K562 (cell line): ENCODE data around the gene CLCN6. TPM values are rescaled to one million over a fixed set of nuclear protein-coding genes. Genes with fewer than 3 reads are reported as not detected.

Experiments
- ATF1 ChIP-seq, 2 experiments: fragments of 450-650 bp in 1 of 2; IDR thresholded peaks; 2 replicates each; pipeline ENCODE4 v1.6.1; 2016; ENCODE audit warnings: missing compliant biosample characterization in 1 of 2, missing genetic modification characterization in 1 of 2
- C11orf30 ChIP-seq: fragments of 450-650 bp; IDR thresholded peaks from 2 replicates; pipeline ENCODE4 v1.6.1; 2016; ENCODE audit warnings: low read depth, mild to moderate bottlenecking
- CREB3 ChIP-seq: fragments of 450-650 bp; conservative IDR thresholded peaks from 2 replicates; pipeline ENCODE4 v1.6.1; 2016; ENCODE audit warnings: missing genetic modification characterization, low read depth, mild to moderate bottlenecking, missing compliant biosample characterization, moderate library complexity
- DMBX1 ChIP-seq: fragments of 250-450 bp; sonication (Bioruptor Pico); IDR thresholded peaks from 2 replicates; pipeline ENCODE4 v1.8.0; 2022; ENCODE audit warnings: inconsistent platforms, mild to moderate bottlenecking, moderate library complexity, borderline replicate concordance
- E2F4 ChIP-seq: sonication (generic); formaldehyde crosslinking; IDR thresholded peaks from 2 replicates; pipeline ENCODE4 v1.8.0; 2022; ENCODE audit warnings: mild to moderate bottlenecking, low read depth, missing genetic modification reagents
- ETV5 ChIP-seq: sonication (generic); formaldehyde crosslinking; IDR thresholded peaks from 2 replicates; pipeline ENCODE4 v1.4.0; 2020; ENCODE audit warnings: low read depth, mild to moderate bottlenecking, missing genetic modification reagents
- GTF2F1 ChIP-seq: IDR thresholded peaks from 2 replicates; pipeline ENCODE4 v1.6.1; 2011; ENCODE audit warnings: low read depth, low read length, improper control_type of control experiment
- HDAC2 ChIP-seq: fragments of 450-650 bp; IDR thresholded peaks from 2 replicates; pipeline ENCODE4 v1.6.1; 2016; ENCODE audit warnings: mild to moderate bottlenecking
- IRF2 ChIP-seq: sonication (generic); formaldehyde crosslinking; IDR thresholded peaks from 2 replicates; pipeline ENCODE4 v1.8.1; 2022; ENCODE audit warnings: mild to moderate bottlenecking, missing genetic modification reagents
- MTF1 ChIP-seq: fragments of 250-450 bp; sonication (Bioruptor Pico); IDR thresholded peaks from 2 replicates; pipeline ENCODE4 v1.9.0; 2021; ENCODE audit warnings: moderate library complexity, mild to moderate bottlenecking, inconsistent platforms, borderline replicate concordance
- NFRKB ChIP-seq: fragments of 450-650 bp; IDR thresholded peaks from 2 replicates; pipeline ENCODE4 v1.6.1; 2016; ENCODE audit warnings: low read depth
- NRF1 ChIP-seq, 2 experiments: fragments of 450-650 bp; IDR thresholded peaks in 1 of 2; conservative IDR thresholded peaks in 1 of 2; 2 replicates each; pipeline ENCODE4 v1.6.1; 2014; ENCODE audit warnings: mild to moderate bottlenecking in 2 of 2
- OTX1 ChIP-seq: fragments of 450-650 bp; formaldehyde crosslinking; IDR thresholded peaks from 2 replicates; pipeline ENCODE4 v1.4.0; 2022; ENCODE audit warnings: mild to moderate bottlenecking
- SIRT6 ChIP-seq: IDR thresholded peaks from one replicate; pipeline ENCODE4 v1.6.1; 2012; ENCODE audit warnings: low read depth, mild to moderate bottlenecking, control low read depth, inconsistent platforms, low read length, moderate library complexity
- TRIM24 ChIP-seq, 2 experiments: fragments of 450-650 bp; IDR thresholded peaks; 2 replicates each; pipeline ENCODE4 v1.6.1; 2016
- ZFP30 ChIP-seq: fragments of 250-450 bp; sonication (Bioruptor Pico); IDR thresholded peaks from 2 replicates; pipeline ENCODE4 v1.8.0; 2022; ENCODE audit warnings: moderate library complexity, mild to moderate bottlenecking, inconsistent platforms, borderline replicate concordance
- ZNF12 ChIP-seq: sonication (generic); formaldehyde crosslinking; IDR thresholded peaks from 2 replicates; pipeline ENCODE4 v1.4.0; 2020; ENCODE audit warnings: mild to moderate bottlenecking, missing genetic modification reagents
- ZNF175 ChIP-seq: fragments of 200-800 bp; sonication (Bioruptor generic); IDR thresholded peaks from 2 replicates; pipeline ENCODE4 v1.6.1; 2016; ENCODE audit warnings: low read depth, mild to moderate bottlenecking, missing genetic modification characterization, missing compliant biosample characterization
- ZNF239 ChIP-seq: fragments of 250-450 bp; sonication (Bioruptor Pico); IDR thresholded peaks from 2 replicates; pipeline ENCODE4 v1.4.0; 2020; ENCODE audit warnings: mild to moderate bottlenecking
- ZNF583 ChIP-seq: fragments of 250-450 bp; sonication (Bioruptor Pico); IDR thresholded peaks from 2 replicates; pipeline ENCODE4 v1.4.0; 2020
- ZNF589 ChIP-seq: fragments of 200-800 bp; sonication (Bioruptor generic); IDR thresholded peaks from 2 replicates; pipeline ENCODE4 v1.6.1; 2016; ENCODE audit warnings: low read depth, missing genetic modification characterization, missing compliant biosample characterization
- polyA plus RNA-seq, 8 experiments: library from polyadenylated mRNA; depleted of rRNA in 4 of 8; stranded (reverse) in 5 of 8; unstranded in 3 of 8; fragments of >200 nt; fragmentation: Nextera tagmentation in 2 of 8; fragmentation: Illumina TruSeq in 1 of 8; extraction: Ambion mirVana in 2 of 8; extraction: Trizol in 1 of 8; gene quantifications; 2 replicates each; pipeline versions ENCODE4 v1.2.1 to v1.2.3, GENCODE V29; 2011 to 2014; ENCODE audit warnings: inconsistent platforms in 1 of 8, missing spikeins in 1 of 8
- total RNA-seq, 7 experiments: library from RNA; depleted of rRNA in 6 of 7; stranded (reverse); fragments of >200 nt in 6 of 7; fragmentation: Illumina TruSeq in 2 of 7; extraction: Trizol in 2 of 7; gene quantifications; 2 replicates each; pipeline versions ENCODE4 v1.2.1 to v1.2.3, GENCODE V29; 2011 to 2021; ENCODE audit warnings: low replicate concordance in 1 of 7
- TF ChIP-seq, protein P1 (sequence below), 2 experiments: fragments of 250-450 bp in 1 of 2; fragments of 450-650 bp in 1 of 2; sonication (Bioruptor Pico) in 1 of 2; IDR thresholded peaks; 2 replicates each; pipeline versions ENCODE4 v1.6.1 to v1.8.0; 2016 to 2021; ENCODE audit warnings: mild to moderate bottlenecking in 2 of 2, moderate library complexity in 2 of 2, missing compliant biosample characterization in 1 of 2, missing genetic modification characterization in 1 of 2
- TF ChIP-seq, protein P2 (sequence below): fragments of 250-450 bp; sonication (Bioruptor Pico); IDR thresholded peaks from 2 replicates; pipeline ENCODE4 v1.8.0; 2021; ENCODE audit warnings: borderline replicate concordance, mild to moderate bottlenecking, moderate library complexity; ENCODE audit not compliant: poor library complexity, severe bottlenecking

Gene CLCN6
- total and polyA plus RNA-seq, 9 of the 15 experiments (the other 6 are each of a cell fraction or from before 2014, with no cell fraction given), result 2.0 to 21.8 (median 13.6) TPM

GRCh38 chr1:11841245-11842153, 35.5 kb downstream of the CLCN6 start (continued):
- TF ChIP-seq ATF1 (CRISPR knock-in tag; IDR thresholded peaks at IDR 0.05), result no peak; the same call in none of the 2 replicates
- TF ChIP-seq ATF1 (tag; IDR thresholded peaks at IDR 0.05), result peak; percentile 83
- TF ChIP-seq E2F4 (CRISPR knock-in tag), result peak; percentile 16; the same call in 1 of the 2 replicates
- TF ChIP-seq ZNF12, result 0 out of 2 replicates have a peak, but pooled peaks have one; percentile 33
- TF ChIP-seq DMBX1 (CRISPR knock-in tag), result peak; percentile 84; the same call in 1 of the 2 replicates
- TF ChIP-seq ETV5 (CRISPR knock-in tag), result 0 out of 2 replicates have a peak, but pooled peaks have one; percentile 28
- peak; percentile 1; the same call in 1 of the 2 replicates for TF ChIP-seq ZNF175
- TF ChIP-seq TRIM24 (IDR thresholded peaks at IDR 0.05), result no peak
- TF ChIP-seq, protein P1, sequence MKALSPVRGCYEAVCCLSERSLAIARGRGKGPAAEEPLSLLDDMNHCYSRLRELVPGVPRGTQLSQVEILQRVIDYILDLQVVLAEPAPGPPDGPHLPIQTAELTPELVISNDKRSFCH (CRISPR knock-in tag; IDR thresholded peaks at IDR 0.05), result no peak
- TF ChIP-seq, protein P1 (tag; IDR thresholded peaks at IDR 0.05), result peak; percentile 34; the same call in 1 of the 2 replicates
- TF ChIP-seq NFRKB, result 0 out of 2 replicates have a peak, but pooled peaks have one; percentile 9
- TF ChIP-seq IRF2 (CRISPR knock-in tag), result no peak
- TF ChIP-seq ZNF589 (CRISPR knock-in tag), result no peak; the same call in 1 of the 2 replicates
- TF ChIP-seq CREB3 (tag), result peak; percentile 34; the same call in 1 of the 2 replicates
- no peak for TF ChIP-seq OTX1 (CRISPR knock-in tag)
- no peak for TF ChIP-seq C11orf30
- TF ChIP-seq GTF2F1, result no peak
- no peak for TF ChIP-seq ZNF239 (CRISPR knock-in tag)
- TF ChIP-seq NRF1 (conservative IDR thresholded peaks at IDR 0.05 in 1 of 2, IDR thresholded peaks at IDR 0.05 in 1 of 2), result 0 out of 4 replicates have a peak, but pooled peaks of 1 of the 2 experiments have one; percentile 13
- TF ChIP-seq MTF1 (CRISPR knock-in tag), result 0 out of 2 replicates have a peak, but pooled peaks have one; percentile 17
- no peak for TF ChIP-seq HDAC2
- TF ChIP-seq ZFP30, result no peak
- TF ChIP-seq, protein P2, sequence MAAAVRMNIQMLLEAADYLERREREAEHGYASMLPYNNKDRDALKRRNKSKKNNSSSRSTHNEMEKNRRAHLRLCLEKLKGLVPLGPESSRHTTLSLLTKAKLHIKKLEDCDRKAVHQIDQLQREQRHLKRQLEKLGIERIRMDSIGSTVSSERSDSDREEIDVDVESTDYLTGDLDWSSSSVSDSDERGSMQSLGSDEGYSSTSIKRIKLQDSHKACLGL (CRISPR knock-in tag), result no peak
- TF ChIP-seq ZNF583 (CRISPR knock-in tag), result peak; percentile 65; the same call in 1 of the 2 replicates
- TF ChIP-seq SIRT6, result no peak
